OCI-LY7 (cell line): ENCODE measurements around the gene RSPH4A.

Experiments
- EZH2phosphoT487 ChIP-seq: fragments of 200-600 bp; sonication (generic); IDR thresholded peaks from 2 replicates; pipeline ENCODE4 v1.6.1; 2018; ENCODE audit warnings: low read depth, borderline replicate concordance, mild to moderate bottlenecking, mixed run types, antibody characterized with exemption, low read length, moderate library complexity, mixed read lengths
- TF ChIP-seq, protein P1 (sequence below): fragments of 200-600 bp; sonication (generic); conservative IDR thresholded peaks from 2 replicates; pipeline ENCODE4 v1.5.1; 2014; ENCODE audit warnings: mild to moderate bottlenecking, antibody characterized with exemption, low read length, moderate library complexity, mixed read lengths

DNA sequence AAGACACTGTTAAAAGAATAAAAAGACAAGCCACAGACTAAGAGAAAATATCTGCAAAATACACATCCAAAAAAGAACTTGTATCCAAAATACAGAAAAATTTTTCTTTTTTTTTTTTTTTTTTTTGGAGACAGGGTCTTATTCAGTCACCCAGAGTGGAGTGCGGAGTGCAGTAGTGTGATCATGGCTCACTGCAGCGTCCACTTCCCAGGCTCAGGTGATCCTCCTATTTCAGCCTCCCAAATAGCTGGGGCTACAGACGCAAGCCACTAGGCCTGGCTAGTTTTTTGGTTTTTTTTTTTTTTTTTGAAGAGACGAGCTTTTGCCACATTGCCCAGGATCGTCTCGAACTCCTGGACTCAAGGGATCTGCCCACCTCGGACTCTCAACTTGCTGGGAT is 49.2 kb downstream of the RSPH4A start:
- TF ChIP-seq EZH2phosphoT487: no peak
- TF ChIP-seq, protein P1, sequence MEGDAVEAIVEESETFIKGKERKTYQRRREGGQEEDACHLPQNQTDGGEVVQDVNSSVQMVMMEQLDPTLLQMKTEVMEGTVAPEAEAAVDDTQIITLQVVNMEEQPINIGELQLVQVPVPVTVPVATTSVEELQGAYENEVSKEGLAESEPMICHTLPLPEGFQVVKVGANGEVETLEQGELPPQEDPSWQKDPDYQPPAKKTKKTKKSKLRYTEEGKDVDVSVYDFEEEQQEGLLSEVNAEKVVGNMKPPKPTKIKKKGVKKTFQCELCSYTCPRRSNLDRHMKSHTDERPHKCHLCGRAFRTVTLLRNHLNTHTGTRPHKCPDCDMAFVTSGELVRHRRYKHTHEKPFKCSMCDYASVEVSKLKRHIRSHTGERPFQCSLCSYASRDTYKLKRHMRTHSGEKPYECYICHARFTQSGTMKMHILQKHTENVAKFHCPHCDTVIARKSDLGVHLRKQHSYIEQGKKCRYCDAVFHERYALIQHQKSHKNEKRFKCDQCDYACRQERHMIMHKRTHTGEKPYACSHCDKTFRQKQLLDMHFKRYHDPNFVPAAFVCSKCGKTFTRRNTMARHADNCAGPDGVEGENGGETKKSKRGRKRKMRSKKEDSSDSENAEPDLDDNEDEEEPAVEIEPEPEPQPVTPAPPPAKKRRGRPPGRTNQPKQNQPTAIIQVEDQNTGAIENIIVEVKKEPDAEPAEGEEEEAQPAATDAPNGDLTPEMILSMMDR: no peak
